ENCODE results near the gene PCDH12.

Gene PCDH12

GRCh38 chr5:141941307-141941706 lies 16.7 kb downstream of the PCDH12 start:
- Histone ChIP-seq H3K36me3 (peaks cover 33 to 47% (median 42%) of the 10 kb centered on the region in 11 experiments), H3K9ac (peak overlapping the region in 4 of 11 experiments; percentile 1 to 71 (median 44); a peak in 4 of 22 replicates), H3K27me3 (no peaks in the 10 kb centered on the region), H4K20me1 (peaks cover 0 to 16% (median 5%) of the 10 kb centered on the region in 11 experiments; a peak in 7 of 22 replicates), H3K4me3 (no peak overlapping the region), H3K4me1 (peaks cover 27 to 88% (median 39%) of the 10 kb centered on the region in 10 experiments), H3K4me2 (peak overlapping the region; percentile 11 to 93 (median 64); a peak in 21 of 22 replicates), H3K27ac (peak overlapping the region in 6 of 11 experiments; percentile 9 to 73 (median 64); a peak in 10 of 22 replicates), H3K9me3 (replicated peaks in 1 of 11) (no peaks in the 10 kb centered on the region)
- TF ChIP-seq Cebpa-rat (IDR thresholded peaks at IDR 0.05): no peak

- Histone ChIP-seq H3K36me3 (peaks cover 38 to 52% (median 47%) of the 10 kb centered on the region in 11 experiments), H3K4me2 (peak overlapping the region; percentile 11 to 93 (median 64); a peak in 21 of 22 replicates), H3K4me1 (peaks cover 27 to 84% (median 34%) of the 10 kb centered on the region in 10 experiments), H3K27me3 (no peaks in the 10 kb centered on the region), H3K9ac (peak overlapping the region in 4 of 11 experiments; percentile 1 to 71 (median 44); a peak in 5 of 22 replicates), H3K4me3 (peak overlapping the region in 1 of 10 experiments; percentile 22; a peak in 1 of 20 replicates), H3K9me3 (replicated peaks in 1 of 11) (no peaks in the 10 kb centered on the region), H4K20me1 (peaks cover 0 to 22% (median 5%) of the 10 kb centered on the region in 11 experiments; a peak in 8 of 22 replicates), H3K27ac (peak overlapping the region in 6 of 11 experiments; percentile 9 to 73 (median 64); a peak in 10 of 22 replicates)
- no peak for TF ChIP-seq Cebpa-rat (IDR thresholded peaks at IDR 0.05)
These were observed 17.2 kb downstream of the PCDH12 start for GRCh38 chr5:141940695-141941271.

GRCh38 chr5:141935538-141935937 lies 22.5 kb downstream of the PCDH12 start:
- TF ChIP-seq Cebpa-rat (IDR thresholded peaks at IDR 0.05): no peak
- Histone ChIP-seq H4K20me1 (peaks cover 0 to 57% (median 14%) of the 10 kb centered on the region in 11 experiments; a peak in 12 of 22 replicates), H3K27ac (no peak overlapping the region), H3K4me2 (no peak overlapping the region), H3K4me3 (no peak overlapping the region), H3K27me3 (no peaks in the 10 kb centered on the region), H3K4me1 (peaks cover 4 to 32% (median 6%) of the 10 kb centered on the region in 10 experiments), H3K9me3 (replicated peaks in 1 of 11) (no peaks in the 10 kb centered on the region), H3K9ac (no peak overlapping the region), H3K36me3 (peaks cover 90 to 100% (median 98%) of the 10 kb centered on the region in 11 experiments)

- Histone ChIP-seq H3K36me3 (peaks cover 96 to 100% (median 99%) of the 10 kb centered on the region in 11 experiments), H3K27me3 (no peaks in the 10 kb centered on the region), H3K9me3 (replicated peaks in 1 of 11) (no peaks in the 10 kb centered on the region), H3K4me3 (no peak overlapping the region), H3K27ac (no peak overlapping the region), H3K4me2 (no peak overlapping the region), H3K4me1 (peaks cover 0 to 20% (median 0%) of the 10 kb centered on the region in 10 experiments; a peak in 5 of 20 replicates), H3K9ac (no peak overlapping the region), H4K20me1 (peaks cover 0 to 69% (median 16%) of the 10 kb centered on the region in 11 experiments; a peak in 12 of 22 replicates)
- TF ChIP-seq Cebpa-rat (IDR thresholded peaks at IDR 0.05): no peak
These were observed 23.7 kb downstream of the PCDH12 start for GRCh38 chr5:141934099-141934844.

GRCh38 chr5:141933151-141933550 lies 24.9 kb downstream of the PCDH12 start:
- H3K4me1 ChIP-seq: peaks cover 0 to 9% (median 0%) of the 10 kb centered on the region in 10 experiments; a peak in 2 of 20 replicates
- no peak overlapping the region for H3K4me3 ChIP-seq
- no peak overlapping the region for H3K9ac ChIP-seq
- peaks cover 0 to 67% (median 14%) of the 10 kb centered on the region in 11 experiments; a peak in 13 of 22 replicates for H4K20me1 ChIP-seq
- peaks cover 96 to 100% (median 99%) of the 10 kb centered on the region in 11 experiments for H3K36me3 ChIP-seq
- no peaks in the 10 kb centered on the region for H3K27me3 ChIP-seq
- no peak for TF ChIP-seq Cebpa-rat (IDR thresholded peaks at IDR 0.05)
- no peak overlapping the region for H3K4me2 ChIP-seq
- H3K27ac ChIP-seq: no peak overlapping the region
- no peaks in the 10 kb centered on the region for H3K9me3 ChIP-seq (replicated peaks in 1 of 11)

- H4K20me1 ChIP-seq: peaks cover 0 to 75% (median 22%) of the 10 kb centered on the region in 11 experiments; a peak in 15 of 22 replicates
- H3K36me3 ChIP-seq: peaks cover 98 to 100% (median 100%) of the 10 kb centered on the region in 11 experiments
- TF ChIP-seq Cebpa-rat (IDR thresholded peaks at IDR 0.05): no peak
These were observed 26.3 kb downstream of the PCDH12 start for GRCh38 chr5:141931694-141932093.

GRCh38 chr5:141929398-141930058 lies 28.5 kb downstream of the PCDH12 start:
- Histone ChIP-seq H3K27ac (no peak overlapping the region), H3K9ac (no peak overlapping the region), H3K36me3 (peaks cover 93 to 100% (median 96%) of the 10 kb centered on the region in 11 experiments), H3K4me3 (no peak overlapping the region), H3K4me1 (peaks cover 3 to 35% (median 10%) of the 10 kb centered on the region in 10 experiments), H3K4me2 (no peak overlapping the region), H4K20me1 (peaks cover under 1 to 65% (median 29%) of the 10 kb centered on the region in 11 experiments; a peak in 16 of 22 replicates), H3K27me3 (no peaks in the 10 kb centered on the region), H3K9me3 (replicated peaks in 1 of 11) (no peaks in the 10 kb centered on the region)
- no peak for TF ChIP-seq Cebpa-rat (IDR thresholded peaks at IDR 0.05)

More at GRCh38 chr5:141931694-141932093, 26.3 kb downstream of the PCDH12 start:
- H3K4me2 ChIP-seq: no peak overlapping the region
- H3K9me3 ChIP-seq (replicated peaks in 1 of 11): no peaks in the 10 kb centered on the region
- H3K27me3 ChIP-seq: no peaks in the 10 kb centered on the region
- no peak overlapping the region for H3K27ac ChIP-seq
- H3K9ac ChIP-seq: no peak overlapping the region
- H3K4me1 ChIP-seq: peaks cover 0 to 18% (median 6%) of the 10 kb centered on the region in 10 experiments; a peak in 7 of 20 replicates
- H3K4me3 ChIP-seq: no peak overlapping the region

- Histone ChIP-seq H3K4me2 (no peak overlapping the region), H3K27me3 (no peaks in the 10 kb centered on the region), H3K9me3 (replicated peaks in 1 of 11) (no peaks in the 10 kb centered on the region), H3K4me3 (no peak overlapping the region), H4K20me1 (peaks cover 6 to 65% (median 26%) of the 10 kb centered on the region in 11 experiments; a peak in 15 of 22 replicates), H3K9ac (0 out of 22 replicates have a peak overlapping the region, but pooled peaks of 1 of the 11 experiments have one; percentile 3), H3K36me3 (peaks cover 79 to 87% (median 81%) of the 10 kb centered on the region in 11 experiments), H3K27ac (no peak overlapping the region), H3K4me1 (peaks cover 11 to 43% (median 18%) of the 10 kb centered on the region in 10 experiments)
- no peak for TF ChIP-seq Cebpa-rat (IDR thresholded peaks at IDR 0.05)
These were observed 30.0 kb downstream of the PCDH12 start for GRCh38 chr5:141928051-141928450.

All from BLaER1 treated with 17β-estradiol and CSF1 and Interleukin-3, amounts not matched to agents 10 nM and 100 nM (cell line).